ENCODE results near the gene ZNF219. TPM values are rescaled to one million over a fixed set of nuclear protein-coding genes. Genes with fewer than 3 reads are reported as not detected.

The ZNF219 gene
- total RNA-seq, 1 experiment from 2014 or later, result 26.5 TPM

Other genes with a start within 250 kb of the ZNF219 start
- not detected in 2 replicates for gene RNASE3, start 207.3 kb downstream of the ZNF219 start, total RNA-seq (2014; rRNA removed; shearing (Covaris generic); ENCODE audit: low replicate concordance)
- gene RNASE2, start 143.2 kb downstream of the ZNF219 start, total RNA-seq (2014; rRNA removed; shearing (Covaris generic); ENCODE audit: low replicate concordance), result not detected in 2 replicates
- 82.5 and 93.9 TPM in 2 replicates for gene METTL17, start 108.7 kb downstream of the ZNF219 start, total RNA-seq (2014; rRNA removed; shearing (Covaris generic); ENCODE audit: low replicate concordance)
- gene SLC39A2, start 99.4 kb downstream of the ZNF219 start, total RNA-seq (2014; rRNA removed; shearing (Covaris generic); ENCODE audit: low replicate concordance), result 0.27 TPM in 1 of 2 replicates, not detected in the other
- 14.4 and 31.3 TPM in 2 replicates for gene NDRG2, start 73.6 kb downstream of the ZNF219 start, total RNA-seq (2014; rRNA removed; shearing (Covaris generic); ENCODE audit: low replicate concordance)
- gene TPPP2, start 68.4 kb downstream of the ZNF219 start, total RNA-seq (2014; rRNA removed; shearing (Covaris generic); ENCODE audit: low replicate concordance), result not detected in 2 replicates
- gene RNASE13, start 63.8 kb downstream of the ZNF219 start, total RNA-seq (2014; rRNA removed; shearing (Covaris generic); ENCODE audit: low replicate concordance), result not detected in 2 replicates
- not detected in 2 replicates for gene RNASE7, start 56.3 kb downstream of the ZNF219 start, total RNA-seq (2014; rRNA removed; shearing (Covaris generic); ENCODE audit: low replicate concordance)
- gene RNASE8, start 40.8 kb downstream of the ZNF219 start, total RNA-seq (2014; rRNA removed; shearing (Covaris generic); ENCODE audit: low replicate concordance), result not detected in 2 replicates
- 32.4 and 35.9 TPM in 2 replicates for gene ARHGEF40, start 28.4 kb downstream of the ZNF219 start, total RNA-seq (2014; rRNA removed; shearing (Covaris generic); ENCODE audit: low replicate concordance)
- 0.20 TPM in 1 of 2 replicates, not detected in the other for gene TMEM253, start 2.4 kb upstream of the ZNF219 start, total RNA-seq (2014; rRNA removed; shearing (Covaris generic); ENCODE audit: low replicate concordance)
- gene OR5AU1, start 57.4 kb upstream of the ZNF219 start, total RNA-seq (2014; rRNA removed; shearing (Covaris generic); ENCODE audit: low replicate concordance), result not detected in 2 replicates
- gene HNRNPC, start 170.8 kb upstream of the ZNF219 start, total RNA-seq (2014; rRNA removed; shearing (Covaris generic); ENCODE audit: low replicate concordance), result 814 and 828 TPM in 2 replicates
- gene RPGRIP1, start 181.4 kb upstream of the ZNF219 start, total RNA-seq (2014; rRNA removed; shearing (Covaris generic); ENCODE audit: low replicate concordance), result not detected in 2 replicates